Measurements from ENCODE around the gene WNT1. TPM values are rescaled to one million over a fixed set of nuclear protein-coding genes. Genes with fewer than 3 reads are reported as not detected.

Gene WNT1
- total RNA-seq, 1 donor from 2014 or later, result not detected

DNA sequence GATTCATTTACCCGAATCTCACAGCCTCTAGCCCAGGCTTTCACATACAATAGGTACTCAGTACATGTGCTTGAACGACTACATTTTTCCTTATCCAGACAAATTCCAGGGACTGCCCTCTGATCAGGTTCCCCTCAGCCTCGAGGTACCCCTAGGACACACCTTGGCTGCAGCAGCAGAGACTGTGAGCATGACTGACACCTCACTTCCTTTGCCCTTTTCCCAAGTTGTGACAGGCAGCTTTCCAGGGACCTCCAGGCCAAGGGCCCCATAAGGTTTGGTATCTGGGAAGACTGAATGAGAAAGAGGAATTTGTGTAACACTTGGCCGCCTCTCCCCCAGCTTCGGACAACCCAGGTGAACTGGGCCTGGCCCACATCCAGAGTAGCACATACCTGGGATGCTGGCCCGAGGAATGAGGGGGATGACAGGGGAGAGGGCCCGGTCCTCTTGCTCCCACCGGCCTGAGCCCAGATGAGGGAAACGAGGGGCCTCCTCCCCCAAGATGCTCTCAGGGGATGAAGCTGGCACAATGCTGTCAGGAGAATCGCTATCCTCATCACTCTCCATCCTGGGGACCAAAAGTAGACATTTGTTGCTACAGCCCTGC is 50.6 kb downstream of the WNT1 start:
- no peak for DNase-seq

DNA sequence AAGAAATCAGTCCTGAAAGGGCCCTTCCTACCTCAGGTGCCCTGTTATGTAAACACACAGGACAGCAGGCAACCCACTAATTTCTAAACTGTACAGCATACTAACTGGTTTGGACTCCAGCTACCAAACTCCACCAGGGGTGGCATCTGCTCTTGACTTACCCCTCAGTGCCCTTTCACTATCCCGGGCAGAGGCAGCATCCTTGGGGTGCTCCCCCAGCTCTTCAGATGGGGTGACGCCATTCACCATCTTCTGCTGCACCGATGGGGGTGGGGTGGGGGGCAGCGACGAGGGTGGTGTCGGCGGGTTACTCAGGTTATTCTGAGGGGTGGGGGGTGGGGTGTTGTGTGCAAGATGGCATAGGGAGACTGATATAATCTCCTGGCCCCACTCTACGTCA is 52.0 kb downstream of the WNT1 start:
- no peak for DNase-seq

DNA sequence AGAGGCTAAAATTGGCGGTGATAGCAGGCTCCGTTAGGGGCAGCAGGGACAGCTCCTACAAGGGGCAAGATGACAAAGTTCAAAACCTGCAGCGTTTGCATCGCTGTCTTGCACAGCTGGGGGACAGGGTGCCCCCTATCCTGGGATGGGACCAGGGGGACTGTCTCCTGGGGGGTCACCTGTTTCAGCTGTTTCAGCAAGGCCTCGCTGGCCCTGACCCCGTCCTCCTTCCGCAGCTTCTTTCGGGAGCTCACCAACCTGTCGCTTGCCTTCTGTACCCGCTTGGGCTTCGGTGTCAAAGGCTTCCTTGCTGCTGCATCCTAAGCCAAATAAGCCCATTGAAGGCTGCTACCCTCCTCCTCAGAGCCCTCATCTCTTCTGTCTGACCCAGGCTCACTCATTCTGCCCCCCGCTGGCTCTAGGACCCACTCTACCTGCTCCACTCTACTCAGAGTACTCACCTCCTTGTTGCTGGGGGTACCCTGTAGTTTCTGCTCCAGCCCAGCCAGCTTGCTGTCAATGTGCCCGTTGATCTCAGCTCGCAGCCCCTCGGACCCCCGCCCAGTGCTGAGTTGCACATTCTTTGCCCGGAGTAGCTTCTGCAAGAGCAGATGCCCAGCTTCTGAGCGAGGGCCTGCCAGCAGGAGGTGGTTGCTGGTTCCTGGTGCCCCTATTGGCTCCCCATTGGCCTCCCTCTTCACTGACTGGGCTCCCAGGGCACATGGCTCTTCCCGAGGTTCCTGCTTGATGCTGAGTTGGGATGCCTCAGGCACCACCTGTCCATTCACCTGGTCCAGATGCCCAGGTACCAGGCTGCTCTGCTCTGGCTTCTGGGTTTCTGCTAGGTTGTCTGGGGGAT is 52.8 kb downstream of the WNT1 start:
- no peak for DNase-seq

DNA sequence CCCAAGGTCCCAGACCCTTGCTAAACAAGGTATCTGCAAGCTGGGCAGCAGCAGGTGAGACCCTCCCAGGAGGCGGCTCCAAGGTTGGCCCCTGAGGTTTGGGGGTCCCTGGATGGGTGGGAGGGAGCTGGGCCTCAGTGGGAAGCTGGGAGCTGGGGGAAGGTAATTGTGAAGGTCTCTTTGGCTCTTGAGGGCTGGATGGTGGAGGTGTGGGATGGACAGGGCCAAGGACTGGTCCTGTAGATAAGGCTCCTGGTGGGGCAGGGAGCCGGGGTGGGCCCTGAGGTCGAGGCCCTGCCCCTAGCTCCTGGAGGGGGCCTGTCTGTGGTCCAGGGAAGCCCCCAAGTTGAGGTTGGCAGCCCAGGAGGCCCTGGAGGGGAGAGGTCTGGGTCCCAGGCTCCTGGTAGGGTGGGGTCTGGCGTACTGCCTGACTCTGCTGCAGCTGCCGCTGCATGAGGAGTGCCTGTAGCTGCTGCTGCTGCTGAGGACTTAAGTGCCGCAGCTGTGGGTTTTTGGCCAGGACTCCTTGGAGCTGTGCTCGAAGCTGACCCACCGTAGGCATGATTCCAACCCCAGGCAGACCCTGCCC is 53.5 kb downstream of the WNT1 start:
- no peak for DNase-seq

Small RNAs within 50 kb of the gene (small RNA-seq; reads per million reads assigned to genes)
- gene RNU6-940P (ENCODE audit: low replicate concordance), result not detected

Other genes starting within 250 kb of the WNT1 start
- 34.8 TPM for gene ADCY6, start 189.2 kb upstream of the WNT1 start, total RNA-seq
- gene CACNB3, start 159.8 kb upstream of the WNT1 start, total RNA-seq, result 10.8 TPM
- 43.3 TPM for gene DDX23, start 126.2 kb upstream of the WNT1 start, total RNA-seq
- 1.1 TPM for gene RND1, start 112.5 kb upstream of the WNT1 start, total RNA-seq
- gene FKBP11, start 52.8 kb upstream of the WNT1 start, total RNA-seq, result 16.4 TPM
- 24.6 TPM for gene ARF3, start 20.8 kb upstream of the WNT1 start, total RNA-seq
- gene WNT10B, start 6.6 kb upstream of the WNT1 start, total RNA-seq, result 3.8 TPM
- 0.69 TPM for gene DDN, start 21.1 kb downstream of the WNT1 start, total RNA-seq
- gene PRKAG1, start 40.5 kb downstream of the WNT1 start, total RNA-seq, result 33.2 TPM
- gene KMT2D, start 82.5 kb downstream of the WNT1 start, total RNA-seq, result 44.0 TPM
- gene RHEBL1, start 91.7 kb downstream of the WNT1 start, total RNA-seq, result 0.69 TPM
- gene DHH, start 116.5 kb downstream of the WNT1 start, total RNA-seq, result 1.2 TPM
- gene LMBR1L, start 132.5 kb downstream of the WNT1 start, total RNA-seq, result 39.7 TPM
- 503 TPM for gene TUBA1B, start 153.1 kb downstream of the WNT1 start, total RNA-seq
- gene TUBA1A, start 210.8 kb downstream of the WNT1 start, total RNA-seq, result 312 TPM